Uterus (tissue), 2 donors: ENCODE data around the gene HSPA2.

Source experiments
- POLR2A ChIP-seq, 2 donors: fragments of 450-650 bp; IDR thresholded peaks; one replicate each; pipeline ENCODE4 v1.6.1; 2016; ENCODE audit warnings: antibody characterized with exemption in 2 of 2, mild to moderate bottlenecking in 1 of 2, moderate library complexity in 1 of 2
- TF ChIP-seq, protein P1 (sequence below), 4 experiments: fragments of 200-600 bp in 2 of 4; fragments of 450-650 bp in 2 of 4; sonication (generic) in 2 of 4; IDR thresholded peaks; one replicate each; pipeline ENCODE4 v1.5.1; 2016 to 2019; ENCODE audit warnings: antibody characterized with exemption in 4 of 4, mild to moderate bottlenecking in 2 of 4, moderate library complexity in 1 of 4

GRCh38 chr14:64501411-64502171, 39.0 kb upstream of the HSPA2 start:
- TF ChIP-seq, protein P1, sequence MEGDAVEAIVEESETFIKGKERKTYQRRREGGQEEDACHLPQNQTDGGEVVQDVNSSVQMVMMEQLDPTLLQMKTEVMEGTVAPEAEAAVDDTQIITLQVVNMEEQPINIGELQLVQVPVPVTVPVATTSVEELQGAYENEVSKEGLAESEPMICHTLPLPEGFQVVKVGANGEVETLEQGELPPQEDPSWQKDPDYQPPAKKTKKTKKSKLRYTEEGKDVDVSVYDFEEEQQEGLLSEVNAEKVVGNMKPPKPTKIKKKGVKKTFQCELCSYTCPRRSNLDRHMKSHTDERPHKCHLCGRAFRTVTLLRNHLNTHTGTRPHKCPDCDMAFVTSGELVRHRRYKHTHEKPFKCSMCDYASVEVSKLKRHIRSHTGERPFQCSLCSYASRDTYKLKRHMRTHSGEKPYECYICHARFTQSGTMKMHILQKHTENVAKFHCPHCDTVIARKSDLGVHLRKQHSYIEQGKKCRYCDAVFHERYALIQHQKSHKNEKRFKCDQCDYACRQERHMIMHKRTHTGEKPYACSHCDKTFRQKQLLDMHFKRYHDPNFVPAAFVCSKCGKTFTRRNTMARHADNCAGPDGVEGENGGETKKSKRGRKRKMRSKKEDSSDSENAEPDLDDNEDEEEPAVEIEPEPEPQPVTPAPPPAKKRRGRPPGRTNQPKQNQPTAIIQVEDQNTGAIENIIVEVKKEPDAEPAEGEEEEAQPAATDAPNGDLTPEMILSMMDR (IDR thresholded peaks at IDR 0.05), result peak in 1 of 4 experiments; percentile 6
- TF ChIP-seq POLR2A (IDR thresholded peaks at IDR 0.05), result peak; percentile 39 to 45
